Esophagus squamous epithelium (tissue), 4 donors: ENCODE results near the gene DCUN1D1.

Experiments
- CTCF ChIP-seq, 6 experiments: fragments of 450-650 bp in 4 of 6; fragments of 200-600 bp in 2 of 6; sonication (generic) in 2 of 6; IDR thresholded peaks; one replicate each; pipeline ENCODE4 v1.5.1; 2016 to 2019; ENCODE audit warnings: antibody characterized with exemption in 6 of 6, mild to moderate bottlenecking in 4 of 6, moderate library complexity in 4 of 6
- POLR2A ChIP-seq, 4 donors: fragments of 450-650 bp; IDR thresholded peaks; one replicate each; pipeline ENCODE4 v1.6.1; 2017; ENCODE audit warnings: antibody characterized with exemption in 4 of 4, mild to moderate bottlenecking in 4 of 4, moderate library complexity in 3 of 4

GRCh38 chr3:182959474-182960350 lies 20.6 kb downstream of the DCUN1D1 start:
- TF ChIP-seq CTCF (IDR thresholded peaks at IDR 0.05) = no peak
- TF ChIP-seq POLR2A (IDR thresholded peaks at IDR 0.05) = no peak
